Fibroblast of skin of scalp (primary cell): ENCODE measurements around the gene MYH10.
A peak's percentile ranks its signal among the peaks of the same experiment; 100 is the strongest.

Experiments
- DNase-seq: peaks from one replicate; pipeline ENCODE4 v3.0.0-alpha.2; 2013

MYH10 gene

GRCh38 chr17:8609910-8610309 is 20.6 kb downstream of the MYH10 start:
- no peak for DNase-seq

DNA sequence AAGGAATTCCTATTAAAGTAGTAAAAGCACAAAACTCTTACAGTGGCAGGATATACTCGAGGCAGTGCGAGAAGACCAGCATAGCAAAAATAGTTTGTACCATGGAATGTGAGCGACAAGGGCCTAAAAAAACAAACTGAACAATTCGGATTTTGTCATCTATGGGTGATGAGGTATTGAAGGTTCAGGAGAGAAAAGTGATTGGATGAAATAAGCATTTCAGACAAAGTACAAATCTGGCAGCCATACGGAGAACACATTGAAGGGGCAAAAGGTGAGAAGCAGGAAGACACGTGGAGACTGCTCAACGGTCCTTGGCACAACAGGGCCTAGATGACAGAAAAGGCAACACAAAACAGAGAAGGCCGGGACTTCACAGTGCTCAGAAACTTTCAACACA is 22.5 kb downstream of the MYH10 start:
- DNase-seq: peak; percentile 69

- peak; percentile 46 for DNase-seq
Observed at GRCh38 chr17:8606401-8606800, 24.1 kb downstream of the MYH10 start.

- no peak for DNase-seq
Observed at GRCh38 chr17:8602679-8603078, 27.8 kb downstream of the MYH10 start.

GRCh38 chr17:8599351-8600011 is 31.0 kb downstream of the MYH10 start:
- no peak for DNase-seq

DNA sequence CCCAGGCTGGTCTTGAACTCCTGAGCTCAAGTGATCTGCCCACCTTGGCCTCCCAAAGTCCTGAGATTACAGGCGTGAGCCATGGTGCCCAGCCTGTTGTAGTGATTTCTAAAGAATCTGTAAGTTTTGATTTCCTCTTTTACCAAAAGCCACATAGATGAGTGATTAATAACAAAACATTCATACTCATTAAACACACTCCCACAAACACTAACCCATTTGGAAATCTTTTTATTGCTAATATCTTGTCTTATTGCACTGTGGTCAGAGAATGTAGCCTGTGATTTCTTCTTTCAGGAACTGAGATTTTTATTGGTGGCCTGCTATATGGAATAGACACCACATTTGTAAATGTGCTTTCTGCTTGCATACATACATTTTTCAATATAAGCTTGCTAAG is 31.6 kb downstream of the MYH10 start:
- DNase-seq: no peak

- no peak for DNase-seq
Observed at GRCh38 chr17:8593830-8594229, 36.7 kb downstream of the MYH10 start.

DNA sequence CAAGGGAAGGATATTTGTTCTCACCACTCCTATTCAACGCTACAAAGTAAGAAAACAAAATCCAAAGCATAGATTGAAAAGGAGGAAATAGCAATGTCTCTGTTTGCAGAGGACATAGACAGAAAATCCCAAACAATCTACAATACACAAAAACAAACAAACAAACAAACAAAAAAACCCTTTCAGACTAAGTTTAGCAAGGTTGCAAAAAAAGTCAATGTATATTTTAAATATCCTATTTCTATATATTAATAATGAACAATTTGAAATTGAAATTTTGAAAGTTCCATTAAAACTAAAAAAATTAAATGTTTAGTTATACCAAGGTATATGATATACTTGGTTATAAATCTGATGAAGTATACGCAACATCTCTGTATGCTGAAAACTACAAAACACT is 37.2 kb downstream of the MYH10 start:
- DNase-seq: no peak

DNA sequence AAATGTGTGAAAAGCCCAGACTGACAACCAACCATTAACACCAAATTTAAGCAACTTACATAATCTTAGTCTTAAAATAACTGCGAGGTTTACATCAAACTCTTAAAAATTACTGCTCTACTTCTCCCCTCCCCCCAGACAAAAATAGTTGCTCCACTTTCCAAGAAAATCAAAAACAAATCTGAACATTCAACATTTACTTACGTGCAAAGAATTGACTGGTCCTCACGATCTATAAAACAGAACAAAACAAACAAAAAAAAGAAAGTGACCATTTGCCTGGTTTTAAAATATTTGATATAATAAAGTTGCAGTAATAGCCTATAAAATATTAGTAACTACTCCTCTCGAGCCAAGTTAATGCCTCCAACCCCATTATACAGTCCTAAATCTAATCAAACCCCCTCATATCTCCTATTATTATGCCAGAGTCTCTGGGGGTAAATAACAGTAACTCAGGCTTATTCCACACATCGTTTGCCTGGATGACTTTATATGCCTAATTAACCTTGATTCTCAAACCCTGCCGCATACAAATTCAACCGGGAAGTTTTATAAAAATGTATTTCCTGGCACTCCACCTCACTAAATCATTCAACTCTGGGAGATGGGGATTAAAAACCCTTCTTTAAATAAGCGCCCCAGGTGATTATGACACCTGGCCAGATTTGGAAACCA is 41.5 kb downstream of the MYH10 start:
- DNase-seq: no peak

DNA sequence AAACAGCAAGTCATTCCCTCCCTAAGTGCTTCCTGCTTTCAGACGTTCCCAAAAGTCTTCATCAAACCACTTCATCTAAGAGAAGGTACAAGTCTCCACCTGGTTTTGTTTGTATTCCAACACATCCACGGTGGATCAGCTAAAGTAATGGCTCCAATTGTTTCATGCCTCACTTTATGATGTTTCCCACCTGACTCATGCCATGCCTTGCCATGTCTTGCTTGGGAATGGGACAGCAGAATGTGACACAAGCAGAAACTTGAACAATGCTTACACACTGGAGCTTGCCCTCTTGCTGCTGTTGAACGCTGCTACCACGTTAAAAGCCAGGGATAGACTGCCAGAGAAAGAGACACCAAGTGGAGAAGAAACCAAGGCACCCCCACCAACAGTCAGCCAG is 43.8 kb downstream of the MYH10 start:
- no peak for DNase-seq

DNA sequence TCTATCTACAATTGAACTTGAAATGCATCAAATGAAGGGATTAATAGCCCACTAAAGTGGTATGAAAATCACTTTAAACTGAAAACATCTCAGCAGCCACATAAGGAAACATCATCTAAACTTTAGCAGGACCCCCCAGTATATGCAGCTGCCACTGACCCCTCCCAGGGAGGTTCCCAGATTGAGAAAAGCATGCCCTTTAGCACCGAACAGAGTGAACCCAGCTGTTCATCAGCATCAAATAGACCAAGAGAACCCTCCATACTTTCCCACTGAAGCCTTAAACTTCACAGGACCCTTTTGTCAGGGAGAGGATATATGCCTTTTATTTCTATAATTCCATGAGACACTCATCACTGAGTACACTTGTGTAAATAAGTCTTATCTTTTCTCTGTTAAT is 44.6 kb downstream of the MYH10 start:
- DNase-seq: no peak

- no peak for DNase-seq
Observed at GRCh38 chr17:8583954-8584353, 46.6 kb downstream of the MYH10 start.

DNA sequence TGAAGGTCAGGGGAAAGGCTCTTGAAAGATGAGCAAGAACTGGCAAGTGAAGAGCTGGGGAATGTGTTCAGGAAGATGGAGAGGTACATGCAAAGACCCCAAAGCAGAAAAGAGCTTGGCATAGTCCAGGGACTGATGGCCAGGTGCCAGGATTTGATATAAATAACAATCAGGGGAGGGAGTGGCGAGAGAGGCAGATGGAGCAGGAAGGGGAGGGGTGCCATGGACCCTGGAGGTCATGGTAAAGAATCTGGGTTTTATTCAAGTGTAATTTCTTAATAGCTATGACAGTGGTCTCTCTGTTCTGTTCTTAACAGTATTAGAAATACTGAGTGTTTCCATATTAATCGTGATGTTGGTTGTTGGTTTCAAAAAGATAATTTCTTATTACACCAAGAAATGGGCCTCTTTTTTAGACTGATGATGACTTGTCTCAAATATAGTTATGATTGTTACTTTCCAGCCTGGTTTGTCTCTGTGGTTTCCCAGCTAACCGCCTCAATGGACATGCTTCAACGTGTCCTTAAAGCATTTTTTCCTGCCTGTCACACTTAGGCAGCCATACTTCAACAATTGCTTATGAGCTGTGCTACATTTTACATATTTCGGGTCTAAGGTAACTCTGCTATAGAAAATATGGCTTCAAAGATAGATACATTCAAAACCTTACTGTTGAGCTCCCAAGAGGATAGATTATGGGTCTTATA is 49.4 kb downstream of the MYH10 start:
- DNase-seq: no peak

GRCh38 chr17:8577868-8578267 is 52.7 kb downstream of the MYH10 start:
- DNase-seq: no peak

GRCh38 chr17:8576559-8577294 is 53.8 kb downstream of the MYH10 start:
- no peak for DNase-seq

DNA sequence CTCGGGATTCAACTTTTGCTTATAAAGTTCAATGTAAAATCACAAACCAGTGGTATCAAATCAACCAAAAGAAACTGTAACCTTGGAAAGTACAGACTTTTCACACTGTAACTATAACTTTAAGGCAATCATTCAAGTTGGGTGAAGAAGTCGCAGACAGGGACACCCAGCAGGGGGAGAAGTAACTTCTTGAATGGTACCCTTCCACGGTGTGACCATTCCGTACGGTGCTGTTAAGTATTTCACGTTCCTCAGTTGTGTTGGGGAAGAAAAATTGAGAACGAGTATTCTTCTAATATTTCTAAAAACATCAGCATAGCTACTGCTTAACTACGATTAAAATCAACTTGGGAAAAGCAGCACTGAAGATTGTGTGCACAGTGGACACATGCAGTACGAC is 55.8 kb downstream of the MYH10 start:
- peak; percentile 20 for DNase-seq

DNA sequence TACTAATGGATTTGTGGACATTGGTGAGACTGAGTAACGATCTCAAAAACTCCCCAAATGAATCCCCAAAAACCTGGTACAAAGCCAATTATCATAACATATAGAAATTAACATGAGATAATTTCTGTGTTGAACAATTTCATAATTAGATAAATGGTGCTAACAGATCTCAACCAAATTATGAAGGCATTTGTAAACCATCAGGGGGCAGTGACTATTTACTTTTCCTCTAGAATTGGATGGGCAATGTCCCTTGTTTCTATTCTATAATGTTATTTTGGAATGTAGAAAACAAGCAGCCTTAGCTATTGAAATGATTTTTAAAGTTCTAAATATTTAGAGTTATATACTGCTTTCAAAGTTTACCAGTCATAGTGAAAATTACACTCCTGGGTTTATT is 57.8 kb downstream of the MYH10 start:
- DNase-seq: peak; percentile 11

- peak; percentile 70 for DNase-seq
Observed at GRCh38 chr17:8563981-8564602, 66.4 kb downstream of the MYH10 start.

DNA sequence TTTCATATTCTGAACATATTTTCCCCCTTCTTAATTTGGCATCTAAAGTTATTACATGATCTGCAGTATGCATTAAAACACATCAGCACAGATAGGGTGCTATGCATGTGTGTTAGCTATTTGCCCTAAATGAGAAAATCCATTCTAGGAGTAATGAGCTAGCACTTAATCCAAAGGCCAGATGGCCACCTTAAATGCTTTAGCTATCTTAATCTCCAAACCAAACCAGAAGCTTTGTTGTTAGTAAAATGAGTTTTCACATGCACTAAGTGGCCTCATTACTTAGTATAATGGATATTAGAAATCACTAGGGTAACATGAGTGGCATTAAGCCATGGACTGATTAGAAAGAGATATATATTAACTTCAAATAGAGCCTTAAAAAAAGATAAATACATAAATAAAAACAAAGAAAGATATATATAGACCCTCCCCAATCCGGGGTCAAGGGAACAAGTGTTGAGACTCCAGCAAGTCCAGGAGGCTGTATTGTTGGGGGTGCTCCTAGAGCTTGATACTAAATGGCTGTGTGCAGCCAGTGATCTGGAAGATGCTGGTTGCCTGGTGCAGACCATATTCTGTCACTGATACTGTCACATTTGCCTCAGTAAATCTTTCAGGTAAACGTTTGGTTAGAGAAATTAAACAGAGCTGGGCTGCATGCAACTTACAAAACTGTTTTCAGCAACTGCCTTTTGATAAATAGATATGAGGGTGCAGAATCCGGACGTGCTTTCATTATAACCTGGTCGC is 67.3 kb downstream of the MYH10 start:
- DNase-seq: no peak

GRCh38 chr17:8558144-8558543 is 72.4 kb downstream of the MYH10 start:
- no peak for DNase-seq

- peak; percentile 11 for DNase-seq
Observed at GRCh38 chr17:8557176-8557806, 73.2 kb downstream of the MYH10 start.

DNA sequence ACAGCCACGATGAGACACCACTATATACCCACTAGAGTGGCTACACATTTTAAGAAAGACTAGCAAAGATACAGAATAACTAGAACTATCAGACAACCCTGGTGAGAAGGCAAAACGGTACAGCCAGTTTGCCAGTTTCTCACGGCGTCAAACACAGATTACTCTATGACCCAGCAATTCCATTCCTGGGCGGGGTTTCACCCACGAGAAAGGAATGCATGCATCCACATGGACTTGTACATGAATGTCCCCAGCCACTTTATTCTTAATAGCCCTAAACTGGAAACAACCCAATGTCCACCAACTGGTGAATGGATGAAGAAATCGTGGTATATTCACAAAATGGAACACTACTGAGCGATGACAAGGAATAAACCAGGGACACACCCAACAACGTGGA is 74.5 kb downstream of the MYH10 start:
- peak; percentile 54 for DNase-seq
